Keratinocyte (primary cell): ENCODE measurements around the gene AMBP. TPM values are rescaled to one million over a fixed set of nuclear protein-coding genes. Genes with fewer than 3 reads are reported as not detected.

ENCODE experiments used
- DNase-seq: peaks from one replicate; pipeline ENCODE4 v3.0.0-alpha.2; 2011; ENCODE audit warnings: low read depth, missing footprints, low spot score
- FAIRE-seq: peaks from 2 replicates; lab custom pipeline; 2011; peaks lifted over from hg19 to GRCh38; lab: Jason Lieb, UNC
- H2AFZ ChIP-seq: 2 replicates; pipeline ENCODE4 v1.6.0; 2012; ENCODE audit warnings: low read length, control low read depth, inconsistent platforms; ENCODE audit not compliant: control insufficient read depth
- H3K27ac ChIP-seq: 2 replicates; pipeline ENCODE4 v1.5.1; 2011; ENCODE audit warnings: low read length; ENCODE audit not compliant: control insufficient read depth, insufficient read depth
- H3K27me3 ChIP-seq: 3 replicates; pipeline ENCODE4 v1.6.0; 2011; ENCODE audit warnings: low read length; ENCODE audit not compliant: control insufficient read depth, insufficient read depth; ENCODE audit errors: extremely low read depth
- H3K36me3 ChIP-seq, 2 experiments: 2 replicates in 1 of 2; 3 replicates in 1 of 2; pipeline ENCODE4 v1.5.1; 2011; ENCODE audit warnings: low read length in 2 of 2, mild to moderate bottlenecking in 1 of 2; ENCODE audit not compliant: control insufficient read depth in 2 of 2, insufficient read depth in 2 of 2; ENCODE audit errors: extremely low read depth in 1 of 2
- H3K4me1 ChIP-seq: 3 replicates; pipeline ENCODE4 v1.5.1; 2011; ENCODE audit warnings: low read length; ENCODE audit not compliant: control insufficient read depth, insufficient read depth; ENCODE audit errors: extremely low read depth
- H3K4me2 ChIP-seq: 3 replicates; pipeline ENCODE4 v1.6.0; 2011; ENCODE audit warnings: low read depth, low read length; ENCODE audit not compliant: control insufficient read depth, insufficient read depth; ENCODE audit errors: extremely low read depth
- H3K4me3 ChIP-seq, 3 experiments: fragments of 200-600 bp in 1 of 3; sonication (generic) in 1 of 3; 2 replicates in 2 of 3; 3 replicates in 1 of 3; pipeline ENCODE4 v1.5.1; 2011 to 2016; ENCODE audit warnings: low read length in 3 of 3, mild to moderate bottlenecking in 3 of 3, control low read depth in 2 of 3, inconsistent platforms in 1 of 3, low read depth in 1 of 3, mixed read lengths in 1 of 3, mixed run types in 1 of 3, moderate library complexity in 1 of 3; ENCODE audit not compliant: control insufficient read depth in 2 of 3, insufficient read depth in 2 of 3; ENCODE audit errors: extremely low read depth in 1 of 3
- H3K79me2 ChIP-seq: 2 replicates; pipeline ENCODE4 v1.6.0; 2012; ENCODE audit warnings: low read length; ENCODE audit not compliant: control insufficient read depth, insufficient read depth
- H3K9ac ChIP-seq: 3 replicates; pipeline ENCODE4 v1.6.0; 2011; ENCODE audit warnings: low read length; ENCODE audit not compliant: control insufficient read depth, insufficient read depth; ENCODE audit errors: extremely low read depth
- H3K9me1 ChIP-seq: 3 replicates; pipeline ENCODE4 v1.6.0; 2011; ENCODE audit warnings: low read length; ENCODE audit not compliant: control insufficient read depth, insufficient read depth; ENCODE audit errors: extremely low read depth
- H3K9me3 ChIP-seq: 2 replicates; pipeline ENCODE4 v1.5.1; 2012; ENCODE audit warnings: low read depth, low read length; ENCODE audit not compliant: control insufficient read depth
- H4K20me1 ChIP-seq: 3 replicates; pipeline ENCODE4 v1.6.0; 2011; ENCODE audit warnings: low read length; ENCODE audit not compliant: control insufficient read depth, insufficient read depth; ENCODE audit errors: extremely low read depth
- CTCF ChIP-seq, 3 experiments: IDR thresholded peaks in 1 of 3; conservative IDR thresholded peaks in 1 of 3; optimal IDR thresholded peaks in 1 of 3; 2 replicates in 2 of 3; 3 replicates in 1 of 3; pipeline versions ENCODE3 to v1.5.1; 2011; ENCODE audit warnings: low read length in 3 of 3, mild to moderate bottlenecking in 3 of 3, moderate library complexity in 2 of 3, control low read depth in 1 of 3, inconsistent platforms in 1 of 3; ENCODE audit not compliant: insufficient read depth in 2 of 3; ENCODE audit errors: extremely low read depth in 1 of 3
- EZH2 ChIP-seq: IDR thresholded peaks from one replicate; pipeline ENCODE4 v1.6.1; 2012; ENCODE audit warnings: inconsistent platforms, mild to moderate bottlenecking, low read length, moderate library complexity
- dilution Hi-C: fragments of 300-500 bp; cut with MboI; formaldehyde crosslinking; loops from one replicate; pipeline ENCODE4 v1.7.0; 2020; ENCODE audit warnings: low sequenced_read_pairs; ENCODE audit not compliant: extremely low pct_ligation_motif_present
- polyA plus RNA-seq, 5 experiments: library from polyadenylated mRNA; depleted of rRNA in 3 of 5; stranded (reverse) in 3 of 5; stranded (forward) in 1 of 5; unstranded in 1 of 5; fragments of >200 nt; gene quantifications; 1 replicate in 1 of 5; 2 replicates in 3 of 5; 3 replicates in 1 of 5; pipeline versions ENCODE4 v1.2.1 to v1.2.3, GENCODE V29; 2011 to 2012; ENCODE audit warnings: missing spikeins in 2 of 5, low read depth in 1 of 5, low replicate concordance in 1 of 5

AMBP gene
- polyA plus RNA-seq, 1 donor (not counting 4 experiments of a cell fraction or from before 2014, with no cell fraction given): not detected

GRCh38 chr9:114100536-114100935 lies 22.4 kb upstream of the AMBP start:
- dilution Hi-C loops: no loop called here

GRCh38 chr9:114099669-114100270 lies 21.7 kb upstream of the AMBP start:
- Histone ChIP-seq H3K4me1 (peaks cover 4% of the 10 kb centered on the region), H3K4me3 (no peak overlapping the region), H4K20me1 (no peaks in the 10 kb centered on the region), H3K27me3 (peaks cover 17% of the 10 kb centered on the region), H3K36me3 (no peaks in the 10 kb centered on the region), H3K79me2 (no peaks in the 10 kb centered on the region), H3K27ac (no peak overlapping the region), H2AFZ (no peak overlapping the region), H3K9me1 (no peaks in the 10 kb centered on the region), H3K9me3 (peaks cover 3% of the 10 kb centered on the region), H3K4me2 (no peak overlapping the region), H3K9ac (no peak overlapping the region)
- no peak for DNase-seq
- TF ChIP-seq CTCF (optimal IDR thresholded peaks at IDR 0.05 in 1 of 3, IDR thresholded peaks at IDR 0.05 in 1 of 3, conservative IDR thresholded peaks at IDR 0.05 in 1 of 3; ENCODE audit: extremely low read depth in 1 of 3, insufficient read depth in 2 of 3, low read length in 3 of 3) (no peak), EZH2 (no peak)
- dilution Hi-C loops: no loop called here
- no peak for FAIRE-seq

More at GRCh38 chr9:114100536-114100935, 22.4 kb upstream of the AMBP start:
- peaks cover 3% of the 10 kb centered on the region for H3K9me3 ChIP-seq
- peaks cover 4% of the 10 kb centered on the region for H3K4me1 ChIP-seq
- no peak overlapping the region for H3K4me2 ChIP-seq
- no peaks in the 10 kb centered on the region for H3K9me1 ChIP-seq
- H3K27me3 ChIP-seq: peaks cover 17% of the 10 kb centered on the region
- DNase-seq (no peak), FAIRE-seq (no peak)
- no peak overlapping the region for H3K4me3 ChIP-seq
- no peak overlapping the region for H2AFZ ChIP-seq
- no peaks in the 10 kb centered on the region for H4K20me1 ChIP-seq
- H3K27ac ChIP-seq: no peak overlapping the region
- TF ChIP-seq EZH2 (no peak), CTCF (optimal IDR thresholded peaks at IDR 0.05 in 1 of 3, IDR thresholded peaks at IDR 0.05 in 1 of 3, conservative IDR thresholded peaks at IDR 0.05 in 1 of 3; ENCODE audit: extremely low read depth in 1 of 3, insufficient read depth in 2 of 3, low read length in 3 of 3) (no peak)
- no peak overlapping the region for H3K9ac ChIP-seq
- no peaks in the 10 kb centered on the region for H3K79me2 ChIP-seq
- H3K36me3 ChIP-seq: no peaks in the 10 kb centered on the region
